H1 (cell line): ENCODE data around the gene CELF2. TPM values are rescaled to one million over a fixed set of nuclear protein-coding genes. Genes with fewer than 3 reads are reported as not detected.

Experiments used
- CTCF ChIA-PET: fragments of 300-600 bp; sonication (Branson Sonifier 250); formaldehyde crosslinking; loops from one replicate; lab custom pipeline; 2021; ENCODE audit not compliant: partially characterized antibody; lab: Charles Lee
- POLR2A ChIA-PET: fragments of 300-600 bp; sonication (Branson Sonifier 250); formaldehyde crosslinking; loops from one replicate; lab custom pipeline; 2021; ENCODE audit warnings: inconsistent platforms; ENCODE audit not compliant: partially characterized antibody; lab: Charles Lee
- DNase-seq, 2 experiments: peaks; one replicate each; pipeline versions ENCODE4 v3.0.0 to v3.0.0-alpha.2; 2010 to 2022; ENCODE audit warnings: low spot score in 2 of 2, low read depth in 1 of 2, mixed read lengths in 1 of 2
- FAIRE-seq: peaks from 2 replicates; lab custom pipeline; 2011; peaks lifted over from hg19 to GRCh38; lab: Jason Lieb, UNC
- H2AFZ ChIP-seq: 2 replicates; pipeline ENCODE4 v1.8.1; 2012; ENCODE audit warnings: low read length, inconsistent platforms
- H2AK5ac ChIP-seq: 2 replicates; pipeline ENCODE4 v1.6.1; 2013; ENCODE audit warnings: low read depth, low read length
- H2BK120ac ChIP-seq: replicated peaks from 2 replicates; pipeline ENCODE3; 2013; ENCODE audit warnings: low read depth, low read length, inconsistent platforms
- H2BK12ac ChIP-seq: 2 replicates; pipeline ENCODE4 v1.6.1; 2013; ENCODE audit warnings: low read depth, low read length
- H2BK15ac ChIP-seq: 2 replicates; pipeline ENCODE4 v1.6.1; 2013; ENCODE audit warnings: low read length
- H2BK20ac ChIP-seq: 2 replicates; pipeline ENCODE4 v1.6.1; 2013; ENCODE audit warnings: low read length
- H2BK5ac ChIP-seq: 2 replicates; pipeline ENCODE4 v1.6.1; 2013; ENCODE audit warnings: low read depth, low read length
- H3K14ac ChIP-seq: 2 replicates; pipeline ENCODE4 v1.6.1; 2013; ENCODE audit warnings: inconsistent platforms; ENCODE audit not compliant: insufficient read length
- H3K18ac ChIP-seq: 2 replicates; pipeline ENCODE4 v1.6.1; 2013; ENCODE audit warnings: low read length; ENCODE audit errors: extremely low read depth
- H3K23ac ChIP-seq: 2 replicates; pipeline ENCODE4 v1.6.1; 2013; ENCODE audit warnings: inconsistent platforms; ENCODE audit not compliant: insufficient read length
- H3K23me2 ChIP-seq: 2 replicates; pipeline ENCODE4 v1.6.1; 2013; ENCODE audit warnings: low read depth, low read length
- H3K27ac ChIP-seq: 2 replicates; pipeline ENCODE4 v1.6.1; 2011; ENCODE audit warnings: low read depth, low read length, inconsistent platforms
- H3K27me3 ChIP-seq, 4 experiments: replicated peaks in 1 of 4; 1 replicate in 1 of 4; 2 replicates in 3 of 4; pipeline versions ENCODE4 v1.6.1 to v1.8.1; 2011 to 2013; ENCODE audit warnings: low read length in 3 of 4, mild to moderate bottlenecking in 3 of 4, inconsistent platforms in 2 of 4, mixed read lengths in 2 of 4, moderate library complexity in 1 of 4; ENCODE audit not compliant: control insufficient read depth in 3 of 4, insufficient read depth in 3 of 4; ENCODE audit errors: extremely low read depth in 1 of 4
- H3K36me3 ChIP-seq, 4 experiments: 2 replicates each; pipeline versions ENCODE4 v1.6.1 to v1.8.1; 2011 to 2013; ENCODE audit warnings: mild to moderate bottlenecking in 4 of 4, low read length in 3 of 4, moderate library complexity in 2 of 4, control low read depth in 1 of 4, inconsistent platforms in 1 of 4; ENCODE audit not compliant: insufficient read depth in 4 of 4, control insufficient read depth in 2 of 4
- H3K4ac ChIP-seq: replicated peaks from 2 replicates; pipeline ENCODE3; 2013; ENCODE audit warnings: low read length, low read depth, mixed read lengths, inconsistent platforms; ENCODE audit not compliant: insufficient read length
- H3K4me1 ChIP-seq, 4 experiments: replicated peaks in 1 of 4; 1 replicate in 1 of 4; 2 replicates in 3 of 4; pipeline versions ENCODE4 v1.6.1 to v1.8.1; 2011 to 2013; ENCODE audit warnings: low read length in 3 of 4, inconsistent platforms in 2 of 4, mixed read lengths in 1 of 4; ENCODE audit not compliant: insufficient read depth in 4 of 4, control insufficient read depth in 3 of 4
- H3K4me2 ChIP-seq, 2 experiments: 2 replicates each; pipeline versions ENCODE4 v1.6.1 to v1.8.1; 2011 to 2013; ENCODE audit warnings: low read depth in 2 of 2, low read length in 2 of 2, control low read depth in 1 of 2, inconsistent platforms in 1 of 2, mild to moderate bottlenecking in 1 of 2; ENCODE audit not compliant: insufficient read depth in 1 of 2
- H3K4me3 ChIP-seq, 4 experiments: fragments of 200-600, 300-600 bp in 1 of 4; sonication (generic), shearing (Covaris generic), sonication (Bioruptor Twin) in 1 of 4; 2 replicates each; pipeline versions ENCODE4 v1.5.1 to v1.8.1; 2011 to 2016; ENCODE audit warnings: low read length in 4 of 4, low read depth in 3 of 4, control low read depth in 2 of 4, inconsistent platforms in 2 of 4, mild to moderate bottlenecking in 2 of 4, mixed read lengths in 1 of 4, moderate library complexity in 1 of 4; ENCODE audit not compliant: insufficient read depth in 2 of 4; ENCODE audit errors: extremely low read depth in 1 of 4
- H3K56ac ChIP-seq: replicated peaks from 2 replicates; pipeline ENCODE3; 2013; ENCODE audit warnings: low read depth, mild to moderate bottlenecking, mixed read lengths, low read length, inconsistent platforms; ENCODE audit not compliant: insufficient read length
- H3K79me1 ChIP-seq: 2 replicates; pipeline ENCODE4 v1.6.1; 2013; ENCODE audit warnings: low read depth, low read length, control low read depth
- H3K79me2 ChIP-seq, 2 experiments: 2 replicates each; pipeline versions ENCODE4 v1.6.1 to v1.8.1; 2012 to 2013; ENCODE audit warnings: low read length in 2 of 2, mild to moderate bottlenecking in 2 of 2, inconsistent platforms in 1 of 2; ENCODE audit not compliant: insufficient read depth in 2 of 2, control insufficient read depth in 1 of 2
- H3K9ac ChIP-seq, 4 experiments: replicated peaks in 1 of 4; 1 replicate in 1 of 4; 2 replicates in 3 of 4; pipeline versions ENCODE4 v1.6.1 to v1.8.1; 2011 to 2013; ENCODE audit warnings: low read depth in 3 of 4, low read length in 3 of 4, control low read depth in 2 of 4, mild to moderate bottlenecking in 2 of 4, moderate library complexity in 2 of 4, inconsistent platforms in 1 of 4; ENCODE audit errors: extremely low read depth in 1 of 4
- H3K9me3 ChIP-seq, 2 experiments: 2 replicates each; pipeline versions ENCODE4 v1.6.1 to v1.8.1; 2012 to 2013; ENCODE audit warnings: mild to moderate bottlenecking in 2 of 2, moderate library complexity in 2 of 2, control low read depth in 1 of 2, inconsistent platforms in 1 of 2, low read depth in 1 of 2, low read length in 1 of 2, mixed read lengths in 1 of 2; ENCODE audit not compliant: insufficient read depth in 2 of 2
- H4K20me1 ChIP-seq, 2 experiments: replicated peaks in 1 of 2; 2 replicates each; pipeline versions ENCODE3 to v1.8.1; 2011 to 2013; ENCODE audit warnings: inconsistent platforms in 2 of 2, low read length in 2 of 2, mild to moderate bottlenecking in 1 of 2; ENCODE audit not compliant: insufficient read depth in 2 of 2, control insufficient read depth in 1 of 2
- H4K5ac ChIP-seq: 2 replicates; pipeline ENCODE4 v1.6.1; 2013; ENCODE audit warnings: low read length, low read depth, mixed read lengths, inconsistent platforms; ENCODE audit not compliant: insufficient read length
- H4K8ac ChIP-seq: 2 replicates; pipeline ENCODE4 v1.8.0; 2013; ENCODE audit warnings: mild to moderate bottlenecking, moderate library complexity, low read length, inconsistent platforms; ENCODE audit not compliant: insufficient read depth; ENCODE audit errors: extremely low read depth
- H4K91ac ChIP-seq: replicated peaks from 2 replicates; pipeline ENCODE3; 2013; ENCODE audit warnings: low read length, mixed read lengths, inconsistent platforms; ENCODE audit not compliant: insufficient read length
- ASH2L ChIP-seq: fragments of 200-600, 300-600 bp; sonication (generic); IDR thresholded peaks from one replicate; pipeline ENCODE4 v1.7.1; 2017; ENCODE audit warnings: low read length
- CBX5 ChIP-seq: fragments of 300-800, 300-1000 bp; sonication (generic); IDR thresholded peaks from 2 replicates; pipeline ENCODE4 v1.7.1; 2016; ENCODE audit warnings: antibody characterized with exemption, low read length, low read depth
- CREB1 ChIP-seq: IDR thresholded peaks from 2 replicates; pipeline ENCODE4 v1.6.1; 2012; ENCODE audit warnings: inconsistent platforms
- CTBP2 ChIP-seq: IDR thresholded peaks from 2 replicates; pipeline ENCODE4 v1.7.0; 2011; ENCODE audit warnings: borderline replicate concordance, mild to moderate bottlenecking, moderate library complexity, mixed read lengths, low read length; ENCODE audit not compliant: insufficient read depth, insufficient read length
- MAFK ChIP-seq: IDR thresholded peaks from 2 replicates; pipeline ENCODE4 v1.6.1; 2012; ENCODE audit warnings: low read depth, mild to moderate bottlenecking, improper control_type of control experiment, low read length
- PHF8 ChIP-seq: fragments of 200-600 bp; sonication (generic); conservative IDR thresholded peaks from 2 replicates; pipeline ENCODE4 v1.7.1; 2012; ENCODE audit warnings: low read depth, mild to moderate bottlenecking, inconsistent platforms, low read length, moderate library complexity
- POLR2A ChIP-seq, 2 experiments: IDR thresholded peaks; 1 replicate in 1 of 2; 2 replicates in 1 of 2; pipeline ENCODE4 v1.6.1; 2011; ENCODE audit warnings: low read depth in 2 of 2, low read length in 2 of 2, mild to moderate bottlenecking in 2 of 2; ENCODE audit errors: control extremely low read depth in 1 of 2
- RBBP5 ChIP-seq: IDR thresholded peaks from 2 replicates; pipeline ENCODE4 v1.7.1; 2012; ENCODE audit warnings: low read depth, mild to moderate bottlenecking, inconsistent platforms, low read length, moderate library complexity, borderline replicate concordance
- RXRA ChIP-seq: IDR thresholded peaks from 2 replicates; pipeline ENCODE4 v1.6.1; 2011; ENCODE audit warnings: low read depth, mild to moderate bottlenecking, low read length, moderate library complexity; ENCODE audit not compliant: insufficient read depth
- SIRT6 ChIP-seq: IDR thresholded peaks from one replicate; pipeline ENCODE4 v1.7.1; 2012; ENCODE audit warnings: low read length, inconsistent platforms
- SP1 ChIP-seq: IDR thresholded peaks from 2 replicates; pipeline ENCODE4 v1.6.1; 2011; ENCODE audit warnings: low read depth, low read length
- SRF ChIP-seq: IDR thresholded peaks from 2 replicates; pipeline ENCODE4 v1.6.1; 2011; ENCODE audit warnings: mild to moderate bottlenecking, low read depth, low read length, moderate library complexity
- SUZ12 ChIP-seq: fragments of 200-600 bp; sonication (generic); IDR thresholded peaks from 2 replicates; pipeline ENCODE4 v1.6.1; 2012; ENCODE audit warnings: mild to moderate bottlenecking, inconsistent platforms, low read length, moderate library complexity, mixed read lengths
- WGBS, 2 experiments: shearing (Covaris generic) in 1 of 2; methylation state at CpG; one replicate each; pipeline versions ENCODE4 v1.1.6 to v1.1.7; 2013 to 2015; ENCODE audit warnings: low lambda C conversion rate in 2 of 2, mixed read lengths in 2 of 2, inconsistent platforms in 1 of 2, low coverage in 1 of 2, missing lambda C conversion rate in 1 of 2; ENCODE audit not compliant: insufficient replicate concordance in 2 of 2, insufficient coverage in 1 of 2, insufficient read length in 1 of 2; ENCODE audit errors: extremely low coverage in 1 of 2, missing lambda C conversion rate in 1 of 2; 5-methylcytosine and 5-hydroxymethylcytosine counted together
- polyA plus RNA-seq, 7 experiments: library from polyadenylated mRNA; depleted of rRNA in 3 of 7; stranded (reverse) in 5 of 7; unstranded in 2 of 7; fragments of >200 nt in 5 of 7; fragments of 200-250 nt in 2 of 7; gene quantifications; 1 replicate in 5 of 7; 2 replicates in 1 of 7; 4 replicates in 1 of 7; pipeline versions ENCODE4 v1.2.1 to v1.2.3, GENCODE V29; 2011 to 2013; ENCODE audit warnings: missing spikeins in 2 of 7, mixed read lengths in 2 of 7
- total RNA-seq: library from RNA; stranded (reverse); fragmentation: NEBNext Ultra II Directional; extraction: Animal tissue kit (Norgen Biotek cat#: 25700); gene quantifications from 2 replicates; pipeline ENCODE4 v1.2.1, GENCODE V29; 2021
- TF ChIP-seq, protein P1 (sequence below): IDR thresholded peaks from 2 replicates; pipeline ENCODE4 v1.6.1; 2012; ENCODE audit warnings: inconsistent platforms
- TF ChIP-seq, protein P2 (sequence below): IDR thresholded peaks from 2 replicates; pipeline ENCODE4 v1.6.1; 2012; ENCODE audit warnings: inconsistent platforms

CELF2 gene
- total and polyA plus RNA-seq, 2 of the 8 experiments (the other 6 are each of a cell fraction or from before 2014, with no cell fraction given): 18.3 to 22.7 TPM

- Histone ChIP-seq H4K5ac (no peak overlapping the region), H3K18ac (no peak overlapping the region), H3K4ac (no peak overlapping the region), H3K79me2 (no peaks in the 10 kb centered on the region), H3K27ac (no peak overlapping the region), H3K4me3 (no peak overlapping the region), H3K36me3 (no peaks in the 10 kb centered on the region), H3K4me1 (no peaks in the 10 kb centered on the region), H2AFZ (no peak overlapping the region), H3K56ac (no peak overlapping the region), H3K9me3 (0 out of 4 replicates have a peak, but pooled peaks cover 2 to 3% of the 10 kb centered on the region in 2 experiments), H3K4me2 (no peak overlapping the region), H2BK5ac (no peak overlapping the region), H3K27me3 (no peaks in the 10 kb centered on the region), H2BK120ac (no peak overlapping the region), H2BK12ac (no peak overlapping the region), H4K8ac (no peak overlapping the region), H3K9ac (no peak overlapping the region), H3K23me2 (no peaks in the 10 kb centered on the region), H4K91ac (no peak overlapping the region), H2BK20ac (no peak overlapping the region), H3K14ac (no peak overlapping the region), H2AK5ac (no peak overlapping the region), H2BK15ac (no peak overlapping the region), H3K79me1 (no peaks in the 10 kb centered on the region), H4K20me1 (no peaks in the 10 kb centered on the region), H3K23ac (no peak overlapping the region)
- DNase-seq (no peak), FAIRE-seq (no peak)
- CTCF ChIA-PET: interaction anchor here (1.1 kb wide), 1 partner anchor 42 kb away, joined by 3 read pairs; no protein-coding TSS in a partner anchor
- 96% methylated on average over 2 of the region's 2 CpGs; no CpG with 5 or more reads in 1 of the 2 experiments for WGBS, 2 experiments
- POLR2A ChIA-PET: no interaction called here
- TF ChIP-seq PHF8: no peak
- no peak for TF ChIP-seq SUZ12
- no peak for TF ChIP-seq MAFK
- no peak for TF ChIP-seq ASH2L
- no peak for TF ChIP-seq SIRT6
- no peak for TF ChIP-seq RXRA
- TF ChIP-seq RBBP5: no peak
- TF ChIP-seq, protein P1, sequence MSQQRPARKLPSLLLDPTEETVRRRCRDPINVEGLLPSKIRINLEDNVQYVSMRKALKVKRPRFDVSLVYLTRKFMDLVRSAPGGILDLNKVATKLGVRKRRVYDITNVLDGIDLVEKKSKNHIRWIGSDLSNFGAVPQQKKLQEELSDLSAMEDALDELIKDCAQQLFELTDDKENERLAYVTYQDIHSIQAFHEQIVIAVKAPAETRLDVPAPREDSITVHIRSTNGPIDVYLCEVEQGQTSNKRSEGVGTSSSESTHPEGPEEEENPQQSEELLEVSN: no peak
- TF ChIP-seq SP1: no peak
- TF ChIP-seq CBX5: no peak
- no peak for TF ChIP-seq CTBP2
- TF ChIP-seq POLR2A (IDR thresholded peaks at IDR 0.05; ENCODE audit: control extremely low read depth in 1 of 2, low read depth in 2 of 2, low read length in 2 of 2): no peak
- TF ChIP-seq, protein P2, sequence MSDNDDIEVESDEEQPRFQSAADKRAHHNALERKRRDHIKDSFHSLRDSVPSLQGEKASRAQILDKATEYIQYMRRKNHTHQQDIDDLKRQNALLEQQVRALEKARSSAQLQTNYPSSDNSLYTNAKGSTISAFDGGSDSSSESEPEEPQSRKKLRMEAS: no peak
- no peak for TF ChIP-seq CREB1
- TF ChIP-seq SRF: no peak
These were observed 23.3 kb upstream of the CELF2 start for GRCh38 chr10:10994360-10994759.
